ENCODE results near the gene CIBAR2. TPM values are rescaled to one million over a fixed set of nuclear protein-coding genes. Genes with fewer than 3 reads are reported as not detected.

The CIBAR2 gene
- total RNA-seq, 1 donor from 2014 or later = not detected

DNA sequence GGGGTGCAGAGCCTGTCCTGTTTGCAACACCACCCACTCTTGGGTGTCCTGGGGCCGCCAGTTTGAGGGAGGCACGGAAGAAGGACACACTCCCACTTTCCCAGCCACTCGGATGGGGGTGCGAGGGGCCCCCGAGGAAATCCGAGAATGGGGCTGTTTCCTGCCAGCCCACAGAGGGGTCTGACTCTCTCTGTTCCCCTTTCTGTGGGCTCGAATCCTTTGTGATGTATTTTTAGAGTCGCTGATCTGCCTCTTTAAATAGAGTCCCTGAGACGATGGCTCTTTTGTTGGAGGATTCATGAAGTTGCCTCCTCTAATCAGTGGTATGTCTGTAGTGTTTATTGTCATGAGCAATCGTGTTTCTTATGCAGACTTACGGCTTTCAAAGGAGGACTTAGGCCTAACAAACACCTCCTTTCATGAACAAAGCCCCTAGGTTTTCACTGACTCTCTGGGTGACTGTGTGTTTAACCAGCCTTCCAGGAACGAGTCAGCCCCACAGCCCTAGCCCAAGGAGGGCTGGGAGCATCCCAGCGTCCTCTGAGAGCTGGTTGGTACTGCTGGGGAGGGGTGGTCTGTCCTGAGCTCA lies 29.1 kb downstream of the CIBAR2 start:
- intact Hi-C loops (cut with micrococcal nuclease) = no loop called here

DNA sequence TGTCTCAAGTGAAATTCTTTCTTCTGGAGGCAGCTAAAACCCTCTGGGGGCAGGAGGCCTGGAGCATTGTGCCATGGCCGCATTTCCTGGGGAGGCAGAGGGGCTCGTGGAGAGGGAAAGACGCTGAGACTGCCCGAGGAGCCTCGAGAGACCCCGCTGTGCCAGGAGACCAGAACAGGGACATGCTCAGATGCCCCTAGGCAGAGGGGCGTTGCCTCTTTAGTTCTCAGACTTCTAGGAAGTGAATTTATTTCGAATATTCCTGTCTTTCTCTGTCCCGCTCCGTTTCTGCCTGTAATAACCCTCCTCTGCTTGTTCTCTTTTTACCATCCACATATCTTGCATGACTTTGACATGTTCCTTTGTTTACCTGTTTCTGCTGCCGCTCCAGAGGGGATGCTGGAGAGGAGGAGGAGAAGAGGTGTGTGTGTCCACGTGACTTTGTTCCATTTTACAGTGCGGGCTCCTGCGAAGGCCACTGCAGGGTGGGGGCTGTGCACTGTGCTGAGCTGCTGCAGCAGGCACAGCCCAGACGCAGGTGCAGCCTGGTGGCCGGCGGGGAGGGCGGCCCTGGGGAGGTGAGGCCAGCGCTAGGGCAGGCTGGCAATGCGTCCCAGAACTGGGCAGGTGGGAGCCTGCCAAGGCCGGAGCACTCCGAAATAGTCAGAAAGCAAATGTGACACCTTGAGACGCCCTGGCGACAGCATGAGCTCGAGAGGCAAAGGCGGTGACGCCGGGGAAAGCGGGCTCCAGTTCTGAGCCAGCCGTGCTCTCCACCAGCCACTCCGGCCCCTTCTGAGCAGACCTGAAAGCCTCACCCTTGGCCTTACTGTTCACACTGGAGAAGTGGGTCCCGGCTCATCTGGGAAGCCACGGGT lies 29.9 kb downstream of the CIBAR2 start:
- intact Hi-C loops (cut with micrococcal nuclease) = no loop called here

DNA sequence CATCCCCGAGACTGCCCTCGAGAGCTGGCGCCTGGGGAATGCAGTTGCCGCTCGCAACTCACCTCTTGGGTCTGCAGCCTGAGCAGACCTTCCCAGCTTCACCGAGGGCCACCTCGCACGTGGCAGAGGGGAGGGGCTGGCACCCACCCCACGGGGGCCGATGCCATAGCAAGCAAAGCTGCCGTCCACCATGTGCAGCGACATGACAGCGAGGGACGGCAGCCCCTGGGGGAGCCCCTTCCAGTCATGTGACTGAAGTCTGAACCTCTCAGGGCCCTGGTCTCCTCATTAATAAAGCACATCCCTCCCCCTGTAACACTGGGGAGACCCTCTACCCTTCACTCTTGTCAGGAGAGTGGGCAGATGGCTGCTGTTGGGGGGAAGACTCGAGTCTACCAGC lies 30.5 kb downstream of the CIBAR2 start:
- intact Hi-C loops (cut with micrococcal nuclease) = no loop called here

DNA sequence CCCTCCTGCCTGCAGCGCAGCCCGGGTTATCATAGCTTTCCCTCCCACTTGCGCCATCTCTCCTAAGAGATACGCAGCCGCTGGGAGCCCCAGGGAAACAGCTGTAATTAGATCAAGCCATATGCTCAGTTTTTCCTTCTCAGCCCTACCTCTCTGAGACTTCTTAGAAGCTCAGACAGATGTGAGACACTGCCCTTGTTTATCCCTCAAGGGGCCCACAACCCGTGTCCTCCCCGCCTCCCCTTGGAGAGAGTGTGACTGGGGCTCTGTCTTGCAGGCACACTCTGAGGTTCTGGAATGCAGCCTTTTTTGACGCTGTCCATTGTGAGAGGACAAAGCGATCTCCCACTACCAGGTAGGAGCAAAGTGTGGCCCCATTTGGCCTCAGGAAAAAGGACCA lies 31.2 kb downstream of the CIBAR2 start:
- intact Hi-C loops (cut with micrococcal nuclease) = no loop called here

DNA sequence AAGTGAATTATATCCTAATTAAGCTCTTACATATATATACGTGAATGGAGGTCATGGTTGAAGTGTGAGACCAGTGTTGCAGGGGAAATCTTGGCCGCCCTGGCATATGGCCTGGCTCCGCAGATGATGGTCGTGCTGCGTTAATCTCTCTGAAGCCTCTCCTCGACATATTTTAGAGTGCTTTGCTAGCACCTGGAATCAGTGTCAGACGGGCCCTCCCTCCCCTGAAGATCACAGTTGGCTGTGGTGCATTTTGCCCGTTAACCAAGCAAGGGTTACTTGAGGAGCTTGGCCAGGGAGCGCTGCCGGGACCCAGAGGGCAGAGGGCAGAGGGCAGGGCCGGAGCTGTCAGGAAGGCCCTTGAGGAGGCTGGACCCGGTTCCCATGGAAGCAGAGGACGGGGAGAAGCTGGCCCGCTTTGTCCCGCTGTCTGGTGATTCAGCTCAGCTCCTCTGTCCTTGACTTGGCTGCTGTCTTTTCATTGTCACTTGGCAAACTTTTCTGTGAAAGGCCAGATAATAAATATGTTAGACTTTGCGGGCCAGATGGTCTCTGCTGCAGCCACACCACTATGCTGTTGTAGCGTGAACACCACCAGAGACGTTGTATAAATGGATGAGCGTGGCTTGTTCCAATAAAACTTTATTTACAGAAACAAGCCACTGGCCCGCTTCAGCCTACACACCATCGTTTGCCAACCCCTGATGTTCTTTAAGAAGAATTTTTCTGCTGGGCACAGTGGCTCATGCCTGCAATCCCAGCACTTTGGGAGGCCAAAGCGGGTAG lies 32.3 kb downstream of the CIBAR2 start:
- intact Hi-C loops (cut with micrococcal nuclease) = no loop called here

DNA sequence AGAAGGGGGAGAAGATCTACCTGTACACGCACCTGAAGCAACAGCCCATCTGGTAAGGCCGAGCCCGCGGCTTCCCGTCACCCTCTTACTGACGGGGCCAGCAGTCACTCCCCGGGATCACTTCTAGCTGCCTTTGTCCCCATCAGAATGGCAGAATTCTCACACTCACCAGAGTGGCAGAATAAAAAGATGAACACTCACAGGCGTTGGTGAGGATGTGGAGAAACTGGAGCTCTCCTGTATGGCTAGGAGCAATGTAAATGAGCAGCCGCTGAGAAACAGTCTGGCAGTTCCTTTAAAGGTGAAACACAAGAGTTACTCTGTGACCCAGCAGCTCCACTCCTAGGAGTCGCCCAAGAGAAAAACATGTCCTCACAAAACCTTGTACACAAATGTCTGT lies 33.3 kb downstream of the CIBAR2 start:
- intact Hi-C loops (cut with micrococcal nuclease) = no loop called here

DNA sequence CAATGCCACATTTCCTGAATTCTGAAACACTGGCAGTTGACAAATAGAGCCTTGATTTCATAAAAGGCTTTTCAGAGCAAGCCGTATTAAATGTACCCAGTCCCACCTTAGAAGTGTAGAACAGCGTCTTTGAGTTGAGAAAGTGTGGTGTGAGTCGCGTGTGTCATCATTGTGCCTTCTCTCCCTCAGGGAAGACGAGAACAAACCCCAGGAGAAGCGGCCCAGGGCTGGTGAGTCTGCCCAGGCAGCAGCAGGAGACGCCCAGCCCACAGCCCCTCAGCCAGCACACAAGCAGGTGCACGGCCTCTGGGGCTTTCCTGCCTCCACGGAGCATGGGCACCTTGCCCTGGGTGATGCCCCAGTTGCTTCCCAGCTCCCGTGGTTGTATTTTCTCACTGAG lies 34.0 kb downstream of the CIBAR2 start:
- intact Hi-C loops (cut with micrococcal nuclease) = no loop called here

DNA sequence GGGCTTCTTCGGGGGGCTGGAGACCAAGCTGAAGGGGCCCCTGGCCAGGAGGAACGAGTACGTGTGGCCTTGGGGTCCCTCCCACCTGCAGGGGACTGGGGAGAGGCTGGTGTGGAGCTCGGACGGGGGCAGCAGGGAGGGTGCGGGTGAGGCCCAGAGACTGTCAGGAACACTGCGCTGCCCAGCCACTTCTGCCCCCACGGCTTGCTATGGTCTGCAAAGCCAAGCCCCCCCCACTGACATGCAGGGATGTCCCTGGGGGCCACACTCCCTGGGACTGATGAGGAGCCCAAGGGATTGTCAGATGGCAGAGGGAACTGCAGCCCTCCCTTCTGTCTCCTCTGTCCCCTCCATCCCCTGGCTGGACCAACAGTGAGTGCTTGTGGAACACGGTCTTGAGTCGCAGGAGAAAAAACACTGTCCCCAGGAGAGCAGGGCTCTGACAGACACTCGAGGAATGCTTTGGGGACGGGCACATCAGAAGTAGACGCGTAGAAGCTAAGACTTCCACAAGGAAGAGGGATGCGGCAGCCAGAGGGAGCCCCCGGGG lies 34.6 kb downstream of the CIBAR2 start:
- intact Hi-C loops (cut with micrococcal nuclease) = no loop called here

DNA sequence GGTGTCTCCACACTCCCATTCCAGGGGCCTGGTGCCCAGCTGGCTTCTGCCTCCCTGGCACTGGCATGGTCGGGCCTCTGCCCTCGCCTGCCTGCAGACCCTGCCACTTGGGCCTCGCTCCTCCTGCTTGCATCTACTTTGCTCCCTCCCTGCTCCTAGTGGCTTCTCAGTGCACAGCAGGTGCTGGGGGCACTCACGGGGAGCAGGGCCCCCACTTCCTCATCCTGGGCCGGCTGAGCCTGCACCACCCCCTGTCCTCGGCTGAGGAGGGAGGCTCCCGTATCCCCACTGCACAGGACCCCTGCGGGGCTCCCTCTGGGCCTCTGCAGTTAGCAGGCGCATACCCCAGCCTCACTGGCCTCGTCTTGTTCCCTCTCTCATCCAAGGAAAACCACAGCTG lies 35.2 kb downstream of the CIBAR2 start:
- intact Hi-C loops (cut with micrococcal nuclease) = no loop called here

DNA sequence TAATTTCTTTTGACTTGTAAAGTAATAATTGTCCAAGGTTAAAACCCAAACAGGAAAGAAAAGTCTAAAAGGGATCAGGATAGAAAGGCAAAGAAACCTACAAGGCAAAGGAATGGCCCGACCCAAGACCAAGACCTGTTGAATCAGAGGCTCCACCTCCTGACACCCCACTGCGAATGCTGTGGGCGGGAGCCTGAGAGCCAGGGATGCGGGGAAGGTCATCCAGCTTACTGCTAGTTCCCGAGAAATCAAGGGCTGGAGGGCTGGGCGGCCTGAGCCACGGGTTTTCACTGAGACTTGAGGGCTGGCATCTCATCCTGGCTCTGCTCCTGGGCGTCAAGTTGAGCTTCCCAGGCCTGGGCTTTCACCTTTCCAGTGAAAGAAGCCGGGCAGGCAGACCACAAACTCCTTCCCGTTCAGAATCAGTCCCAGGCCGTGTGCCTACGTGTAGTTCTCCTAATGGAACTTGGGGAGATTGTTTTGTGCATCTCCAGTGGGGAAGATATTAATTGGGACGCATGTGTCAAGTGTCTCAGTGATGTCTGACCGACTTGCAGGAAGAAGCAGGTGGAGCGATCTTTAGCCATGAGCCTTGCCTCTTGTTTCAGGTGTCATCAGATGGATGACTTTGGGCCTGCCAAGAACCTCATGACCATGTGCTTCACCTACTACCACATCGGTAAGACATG lies 36.9 kb downstream of the CIBAR2 start:
- intact Hi-C loops (cut with micrococcal nuclease) = no loop called here

DNA sequence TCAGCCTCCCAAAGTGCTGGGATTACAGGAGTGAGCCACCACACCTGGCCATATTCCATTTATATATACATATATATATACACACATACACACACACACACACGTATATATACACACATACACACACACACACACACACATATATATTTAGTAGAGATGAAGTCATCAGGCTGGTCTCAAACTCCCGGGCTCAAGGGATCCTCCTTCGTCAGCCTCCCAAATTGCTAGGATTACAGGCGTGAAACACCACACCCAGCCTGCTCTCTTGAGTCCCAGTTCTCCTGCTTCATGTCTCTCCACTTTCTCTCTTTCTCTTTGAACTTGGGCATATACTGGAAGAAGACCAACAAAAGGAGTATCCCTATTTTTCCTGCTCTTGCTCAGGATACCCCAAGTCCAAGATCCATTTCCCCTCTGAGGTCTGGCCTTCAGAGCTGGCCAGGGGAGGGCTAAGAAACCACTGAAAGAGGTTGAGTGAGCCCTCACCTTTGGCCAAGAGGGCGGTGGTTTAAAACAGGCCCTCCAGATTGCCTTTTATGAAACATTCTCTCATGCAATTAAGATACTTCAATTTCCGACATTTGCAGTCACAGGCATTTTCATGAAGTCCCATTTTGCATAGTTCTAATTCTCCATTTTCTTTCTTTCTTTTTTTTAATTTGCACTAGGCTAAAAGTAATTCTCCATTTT lies 37.9 kb downstream of the CIBAR2 start:
- intact Hi-C loops (cut with micrococcal nuclease) = no loop called here

DNA sequence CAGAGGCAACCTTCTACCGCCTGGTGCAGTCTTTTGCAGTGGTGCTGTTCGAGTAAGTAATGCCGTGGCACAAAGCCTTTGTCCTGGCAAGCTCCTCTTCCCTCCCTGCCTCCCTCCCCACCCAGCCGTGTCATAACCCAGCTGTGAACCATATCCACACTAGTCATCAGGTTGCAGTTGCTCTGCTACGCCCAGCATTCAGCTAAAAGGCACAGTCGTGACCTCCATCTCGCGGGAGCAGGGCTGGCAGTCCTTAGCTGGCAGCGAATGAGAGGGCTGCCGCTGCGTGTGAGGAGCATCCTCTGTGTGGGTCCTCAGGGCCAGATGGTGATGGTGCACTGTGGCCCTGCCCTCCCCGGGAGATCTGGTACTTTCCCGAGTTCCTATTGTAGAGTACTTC lies 39.3 kb downstream of the CIBAR2 start:
- intact Hi-C loops (cut with micrococcal nuclease) = no loop called here

DNA sequence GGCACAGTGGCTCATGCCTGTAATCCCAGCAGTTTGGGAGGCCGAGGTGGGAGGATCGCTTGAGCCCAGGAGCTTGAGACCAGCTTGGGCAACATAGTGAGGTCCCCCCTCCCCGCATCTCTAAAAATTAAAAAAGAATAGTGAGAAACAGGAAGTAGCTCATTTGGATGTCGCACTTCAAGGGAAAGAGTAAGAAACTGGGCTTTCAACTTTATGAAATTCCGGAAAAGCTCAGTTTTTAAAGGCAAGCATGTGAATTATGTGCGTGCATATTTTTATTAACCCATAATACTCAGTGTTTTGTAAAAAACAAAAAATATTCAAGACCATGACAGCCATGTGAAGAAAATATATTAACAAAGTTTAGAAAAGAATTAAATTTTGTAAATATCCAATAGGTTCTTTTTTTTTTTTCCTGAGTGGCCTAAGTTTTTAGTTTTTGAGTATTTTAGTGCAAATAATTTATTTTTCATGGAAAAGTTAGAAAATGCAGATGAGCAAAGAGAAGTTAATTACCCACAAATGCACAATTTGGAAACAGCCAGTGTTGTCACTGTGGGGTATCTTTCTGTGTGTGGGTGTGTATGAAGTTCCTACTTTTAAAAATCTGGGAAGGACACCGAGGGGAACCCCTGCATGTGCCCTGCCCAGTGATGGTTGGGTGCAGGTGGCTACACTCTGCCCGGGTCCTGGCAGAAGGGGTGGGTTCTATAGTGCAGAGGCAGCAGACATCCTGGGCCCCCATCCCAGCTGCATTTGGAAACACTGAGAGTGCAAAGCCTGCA lies 40.0 kb downstream of the CIBAR2 start:
- intact Hi-C loops (cut with micrococcal nuclease) = no loop called here

DNA sequence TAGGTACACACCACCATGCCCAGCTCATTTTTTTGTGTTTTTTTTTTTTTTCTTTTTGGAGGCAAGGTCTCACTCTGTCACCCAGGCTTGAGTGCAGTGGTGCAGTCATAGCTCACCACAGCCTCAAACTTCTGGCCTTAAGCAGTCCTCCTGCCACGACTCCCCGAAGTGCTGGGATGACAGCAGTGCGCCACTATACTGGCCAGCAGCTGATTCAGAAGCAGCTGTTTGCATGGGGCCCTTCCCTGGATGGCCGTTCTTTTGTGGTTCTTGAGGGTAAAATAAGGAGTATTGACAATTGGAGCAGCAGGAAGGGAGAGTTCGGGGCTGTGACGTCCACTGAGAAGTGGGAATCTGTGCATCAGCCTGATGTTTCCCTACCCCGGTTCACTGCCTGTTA lies 43.1 kb downstream of the CIBAR2 start:
- intact Hi-C loops (cut with micrococcal nuclease) = no loop called here

DNA sequence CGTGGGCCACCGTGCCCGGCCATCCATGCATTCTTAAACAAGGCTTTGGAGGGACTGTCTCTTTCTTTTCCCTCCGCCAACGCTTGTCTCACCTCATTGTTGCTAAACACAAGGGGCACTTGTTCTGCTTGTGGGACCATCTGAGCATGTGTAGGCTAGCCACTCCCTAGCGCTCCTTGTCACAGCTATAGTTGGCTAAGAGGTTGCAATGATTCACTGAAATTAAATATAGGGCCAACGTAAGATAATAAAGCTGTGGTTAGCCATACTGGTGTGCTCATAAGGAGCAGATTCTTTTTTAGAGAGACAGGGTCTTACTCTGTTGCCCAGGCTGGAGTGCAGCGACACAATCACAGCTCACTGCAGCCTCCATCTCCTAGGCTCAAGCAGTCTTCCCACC lies 43.5 kb downstream of the CIBAR2 start:
- intact Hi-C loops (cut with micrococcal nuclease) = no loop called here

DNA sequence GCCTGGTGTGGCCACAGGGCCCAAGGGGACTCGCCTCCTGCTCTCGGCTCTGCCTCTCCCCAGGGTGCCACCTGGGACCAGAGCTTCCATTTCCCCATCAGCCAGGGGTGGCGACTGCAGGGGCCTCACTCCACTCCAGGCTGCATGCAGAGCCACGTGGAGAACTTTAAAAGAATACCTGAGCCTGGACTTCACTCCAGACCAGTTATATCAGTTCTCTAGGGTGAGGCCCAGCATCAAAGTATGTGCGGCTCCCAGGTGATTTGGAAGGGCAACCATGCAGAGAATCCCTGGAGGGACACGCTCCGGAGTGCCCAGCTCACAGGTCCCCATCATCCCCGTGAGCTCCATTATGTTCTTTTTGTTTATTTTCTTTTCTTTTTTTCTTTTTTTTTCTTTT lies 44.8 kb downstream of the CIBAR2 start:
- intact Hi-C loops (cut with micrococcal nuclease) = no loop called here

DNA sequence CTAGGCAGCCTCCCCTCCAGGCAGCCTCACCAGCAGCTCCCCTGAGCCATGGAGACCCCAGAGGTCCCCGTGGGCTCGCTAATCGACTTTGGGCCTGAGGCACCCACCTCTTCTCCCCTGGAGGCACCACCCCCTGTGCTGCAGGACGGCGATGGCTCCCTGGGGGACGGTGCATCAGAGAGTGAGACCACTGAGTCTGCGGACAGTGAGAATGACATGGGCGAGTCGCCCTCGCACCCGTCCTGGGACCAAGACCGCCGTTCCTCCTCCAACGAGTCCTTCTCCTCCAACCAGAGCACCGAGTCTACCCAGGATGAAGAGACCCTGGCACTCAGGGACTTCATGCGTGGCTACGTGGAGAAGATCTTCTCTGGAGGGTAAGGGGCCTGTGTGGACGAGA lies 45.2 kb downstream of the CIBAR2 start:
- intact Hi-C loops (cut with micrococcal nuclease) = no loop called here

DNA sequence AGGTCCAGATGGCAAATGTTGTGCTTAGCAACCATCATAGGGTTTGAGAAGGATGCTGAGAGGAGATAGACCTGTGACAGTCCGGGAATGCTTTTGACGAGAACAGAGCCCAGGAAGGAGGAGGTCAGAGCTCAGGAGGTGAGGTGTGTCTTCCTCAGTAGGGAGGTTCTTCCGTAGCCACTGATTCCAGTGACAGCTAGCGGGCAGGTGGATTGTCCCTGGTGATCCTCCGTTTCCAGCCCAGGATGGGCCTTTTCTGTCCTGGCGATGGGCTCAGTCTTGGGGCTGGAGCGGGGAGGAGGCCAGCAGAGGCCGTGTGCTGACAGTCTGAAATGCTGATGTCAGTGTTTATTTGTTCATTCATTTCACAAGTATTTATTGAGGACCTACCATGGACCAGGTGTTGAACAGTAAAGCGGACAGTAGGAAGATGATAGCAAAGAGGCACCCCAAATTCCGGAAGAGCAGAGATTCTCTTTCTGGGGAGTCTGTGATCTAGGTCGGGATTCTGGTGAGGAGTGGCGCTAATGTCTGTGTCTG lies 45.9 kb downstream of the CIBAR2 start:
- intact Hi-C loops (cut with micrococcal nuclease) = no loop called here

DNA sequence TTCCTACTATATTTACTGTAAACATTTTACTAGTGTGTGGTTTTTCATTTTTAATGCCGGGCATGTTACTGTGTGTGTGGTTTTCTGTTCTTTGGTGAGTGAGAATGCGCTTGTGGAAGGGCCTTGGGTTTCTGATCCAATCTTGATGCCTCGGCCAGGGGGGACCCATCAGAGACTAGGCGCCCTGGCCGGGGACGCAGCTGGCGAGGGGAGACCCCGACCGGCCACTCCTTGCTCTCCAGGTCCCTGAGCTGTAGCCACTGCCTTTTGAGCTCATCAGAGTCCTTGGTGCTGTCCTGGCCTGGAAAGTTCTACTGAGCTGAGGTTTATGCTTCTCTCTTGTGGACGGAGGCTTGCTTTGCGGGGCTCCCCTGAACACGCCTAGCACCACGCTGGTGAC lies 47.2 kb downstream of the CIBAR2 start:
- intact Hi-C loops (cut with micrococcal nuclease) = no loop called here

DNA sequence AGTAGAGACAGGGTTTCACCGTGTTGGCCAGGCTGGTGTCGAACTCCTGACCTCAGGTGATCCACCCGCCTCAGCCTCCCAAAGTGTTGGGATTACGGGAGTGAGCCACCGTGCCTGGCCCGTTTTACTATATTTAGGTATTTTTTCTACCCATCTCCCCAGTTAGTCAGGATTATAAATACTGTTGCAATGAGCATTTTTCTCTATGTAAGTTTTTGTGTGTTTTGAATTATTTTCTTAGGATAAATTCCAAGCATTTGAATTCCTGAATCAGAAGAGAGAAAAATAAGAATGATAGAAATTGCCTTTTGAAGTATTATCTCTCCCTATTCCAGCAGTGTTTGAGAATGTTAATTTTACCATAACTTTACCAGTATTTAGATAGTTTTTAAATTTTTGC lies 48.1 kb downstream of the CIBAR2 start:
- intact Hi-C loops (cut with micrococcal nuclease) = no loop called here

All from T-helper 2 cell treated with Interferon-gamma antibody and Interleukin-4, amounts not matched to agents 100 ng/mL and 5 ng/mL, for 36 hours (primary cell).